Activated CD4-positive, alpha-beta T cell treated with anti-CD3 and anti-CD28 coated beads, Interleukin-10, Interleukin-2, amounts not matched to agents 100 ng/mL and 50 ng/mL, durations not matched to agents 16 hours and 8 hours (primary cell): ENCODE measurements around the gene NYAP1.
A peak's percentile ranks its signal among the peaks of the same experiment; 100 is the strongest.

Experiments
- DNase-seq: peaks from one replicate; pipeline ENCODE4 v3.0.0-alpha.2; 2020

NYAP1 gene

GRCh38 chr7:100464210-100464660 lies 19.5 kb upstream of the NYAP1 start, which contains the start of gene SPACDR:
SPACDR (minus strand) TSS chr7:100464260; CDS start chr7:100464025, 235 bp downstream.
- DNase-seq: no peak

- DNase-seq: no peak
Measured at GRCh38 chr7:100464791-100465190, 18.9 kb upstream of the NYAP1 start.

GRCh38 chr7:100465299-100465698 lies 18.4 kb upstream of the NYAP1 start:
- DNase-seq: no peak

- no peak for DNase-seq
Measured at GRCh38 chr7:100465702-100466311, 17.9 kb upstream of the NYAP1 start.

GRCh38 chr7:100466653-100467605 lies 16.8 kb upstream of the NYAP1 start:
- DNase-seq: no peak

- DNase-seq: no peak
Measured at GRCh38 chr7:100467638-100468373, 15.9 kb upstream of the NYAP1 start.

- peak; percentile 84 for DNase-seq
Measured at GRCh38 chr7:100469227-100470044, 14.3 kb upstream of the NYAP1 start.

GRCh38 chr7:100471021-100471420 lies 12.7 kb upstream of the NYAP1 start:
- no peak for DNase-seq

- DNase-seq: no peak
Measured at GRCh38 chr7:100472121-100472851, 11.4 kb upstream of the NYAP1 start.

GRCh38 chr7:100472854-100473499 lies 10.8 kb upstream of the NYAP1 start:
- no peak for DNase-seq

- no peak for DNase-seq
Measured at GRCh38 chr7:100475549-100475948, 8.2 kb upstream of the NYAP1 start.

GRCh38 chr7:100476101-100476780 lies 7.5 kb upstream of the NYAP1 start:
- DNase-seq: no peak

- DNase-seq: peak; percentile 58
Measured at GRCh38 chr7:100476903-100477870, 6.5 kb upstream of the NYAP1 start.

- peak; percentile 19 for DNase-seq
Measured at GRCh38 chr7:100477871-100478267, 5.9 kb upstream of the NYAP1 start.

- DNase-seq: peak; percentile 95
Measured at GRCh38 chr7:100478958-100479660, 4.6 kb upstream of the NYAP1 start, which contains the start of gene TSC22D4. TSC22D4 (minus strand) TSS chr7:100479214; CDS start chr7:100478038, 1,176 bp downstream.

- DNase-seq: no peak
Measured at GRCh38 chr7:100481466-100481865, 2.3 kb upstream of the NYAP1 start.

GRCh38 chr7:100482728-100483089 lies 1.0 kb upstream of the NYAP1 start:
- no peak for DNase-seq

GRCh38 chr7:100483090-100483721 lies 521 bp upstream of the NYAP1 start:
- DNase-seq: peak; percentile 84
